Limb (tissue), 2 donors: ENCODE results near the gene ETS2.
"Not testable (repeated sequence)": the region's sequence is repeated elsewhere in the genome, so short reads cannot be mapped to it uniquely, and the experiment has no call there.

Experiments
- DNase-seq, 2 donors: peaks; one replicate each; pipeline ENCODE4 v3.0.0-alpha.2; 2016; ENCODE audit errors: extremely low spot score in 2 of 2

ETS2 gene

GRCh38 chr21:38837806-38838461 is 32.2 kb downstream of the ETS2 start:
- DNase-seq: no peak

GRCh38 chr21:38838598-38839327 is 33.0 kb downstream of the ETS2 start:
- no peak for DNase-seq

GRCh38 chr21:38839328-38840286 is 33.9 kb downstream of the ETS2 start:
- no peak for DNase-seq

GRCh38 chr21:38840456-38841300 is 34.9 kb downstream of the ETS2 start:
- no peak for DNase-seq

- no peak for DNase-seq
Measured at GRCh38 chr21:38841472-38841871, 35.7 kb downstream of the ETS2 start.

- no peak for DNase-seq
Measured at GRCh38 chr21:38842079-38842478, 36.4 kb downstream of the ETS2 start.

GRCh38 chr21:38843379-38843778 is 37.6 kb downstream of the ETS2 start:
- DNase-seq: no peak

GRCh38 chr21:38843806-38844503 is 38.2 kb downstream of the ETS2 start:
- DNase-seq: no peak

GRCh38 chr21:38845374-38845773 is 39.6 kb downstream of the ETS2 start:
- not testable (repeated sequence) for DNase-seq

GRCh38 chr21:38847556-38847955 is 41.8 kb downstream of the ETS2 start:
- no peak for DNase-seq

- peak in 1 of 2 donors; percentile 61 for DNase-seq
Measured at GRCh38 chr21:38848187-38848609, 42.5 kb downstream of the ETS2 start.

GRCh38 chr21:38849776-38850175 is 44.0 kb downstream of the ETS2 start:
- DNase-seq: no peak

- DNase-seq: no peak
Measured at GRCh38 chr21:38850277-38850951, 44.7 kb downstream of the ETS2 start.

GRCh38 chr21:38851101-38851500 is 45.4 kb downstream of the ETS2 start:
- DNase-seq: no peak

- DNase-seq: no peak
Measured at GRCh38 chr21:38852278-38852677, 46.5 kb downstream of the ETS2 start.

GRCh38 chr21:38852708-38853107 is 47.0 kb downstream of the ETS2 start:
- DNase-seq: no peak

- DNase-seq: no peak
Measured at GRCh38 chr21:38853421-38853919, 47.7 kb downstream of the ETS2 start.

GRCh38 chr21:38857152-38857825 is 51.6 kb downstream of the ETS2 start:
- DNase-seq: no peak
